ENCODE measurements around the gene WFDC2.

GRCh38 chr20:45465491-45466266, 3.9 kb upstream of the WFDC2 start:
- TF ChIP-seq CTCF (conservative IDR thresholded peaks at IDR 0.05; ENCODE audit: low read depth in 2 of 2) (no peak), POLR2AphosphoS5 (IDR thresholded peaks at IDR 0.05; ENCODE audit: low read depth) (no peak), EZH2phosphoT487 (IDR thresholded peaks at IDR 0.05; ENCODE audit: unreplicated experiment) (no peak), REST (IDR thresholded peaks at IDR 0.05; ENCODE audit: unreplicated experiment) (no peak), EZH2 (IDR thresholded peaks at IDR 0.05; ENCODE audit: low read depth, unreplicated experiment) (no peak)

Measured in GM23338 (cell line).